ENCODE data around the gene CAPZB. TPM values are rescaled to one million over a fixed set of nuclear protein-coding genes. Genes with fewer than 3 reads are reported as not detected.

CAPZB gene
- total RNA-seq, 4 donors from 2014 or later = 58.2 to 109 (median 96.7) TPM

DNA sequence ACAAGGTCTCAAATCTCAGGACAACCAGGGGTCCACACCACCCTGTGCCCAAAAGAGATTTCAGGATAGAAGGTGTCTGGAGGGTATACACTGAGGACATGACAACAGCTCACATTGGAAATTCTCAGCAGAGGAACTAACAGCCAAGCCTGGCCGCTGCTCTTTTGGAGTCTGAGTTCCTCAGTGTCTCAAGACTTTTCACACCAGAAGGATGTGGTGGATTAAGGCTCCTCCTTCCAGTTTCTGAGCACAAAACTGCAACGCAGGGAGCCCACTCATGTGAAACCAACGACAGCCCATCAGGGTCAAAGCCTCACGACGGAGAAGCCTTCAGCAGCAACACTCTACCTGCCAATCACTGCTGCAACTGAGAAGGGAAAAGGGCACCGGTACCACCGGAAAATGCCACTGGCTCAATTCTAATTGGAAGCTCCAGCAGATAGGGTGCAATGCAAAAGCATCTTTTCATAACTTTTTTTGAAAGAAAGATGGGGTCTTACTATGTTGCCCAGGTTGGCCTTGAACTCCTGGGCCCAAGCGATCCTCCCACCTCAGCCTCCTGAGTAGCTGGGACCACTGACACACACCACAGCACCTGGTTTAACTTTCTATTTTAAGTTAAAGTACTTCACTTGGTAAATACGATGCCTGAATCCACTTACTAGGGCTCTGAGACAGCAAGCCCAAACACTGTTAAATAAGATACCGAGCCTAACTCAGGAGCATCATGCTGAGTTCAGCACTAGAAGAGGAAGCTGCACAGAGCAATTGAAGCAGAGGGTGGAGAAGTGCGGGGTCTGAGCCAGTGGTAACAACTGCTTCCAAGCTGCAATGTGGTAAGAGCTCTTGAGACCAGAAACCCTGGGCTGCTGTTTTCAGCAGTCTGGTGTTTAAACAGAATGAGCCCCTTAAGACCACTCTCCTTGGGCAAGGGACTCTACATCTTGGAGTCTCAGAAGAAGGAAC, 7.8 kb downstream of the CAPZB start:
- no peak for DNase-seq (ENCODE audit: low spot score in 2 of 2)
- TF ChIP-seq EP300 (IDR thresholded peaks at IDR 0.05) (no peak), POLR2A (IDR thresholded peaks at IDR 0.05) (no peak)
- TF ChIP-seq, protein P1, sequence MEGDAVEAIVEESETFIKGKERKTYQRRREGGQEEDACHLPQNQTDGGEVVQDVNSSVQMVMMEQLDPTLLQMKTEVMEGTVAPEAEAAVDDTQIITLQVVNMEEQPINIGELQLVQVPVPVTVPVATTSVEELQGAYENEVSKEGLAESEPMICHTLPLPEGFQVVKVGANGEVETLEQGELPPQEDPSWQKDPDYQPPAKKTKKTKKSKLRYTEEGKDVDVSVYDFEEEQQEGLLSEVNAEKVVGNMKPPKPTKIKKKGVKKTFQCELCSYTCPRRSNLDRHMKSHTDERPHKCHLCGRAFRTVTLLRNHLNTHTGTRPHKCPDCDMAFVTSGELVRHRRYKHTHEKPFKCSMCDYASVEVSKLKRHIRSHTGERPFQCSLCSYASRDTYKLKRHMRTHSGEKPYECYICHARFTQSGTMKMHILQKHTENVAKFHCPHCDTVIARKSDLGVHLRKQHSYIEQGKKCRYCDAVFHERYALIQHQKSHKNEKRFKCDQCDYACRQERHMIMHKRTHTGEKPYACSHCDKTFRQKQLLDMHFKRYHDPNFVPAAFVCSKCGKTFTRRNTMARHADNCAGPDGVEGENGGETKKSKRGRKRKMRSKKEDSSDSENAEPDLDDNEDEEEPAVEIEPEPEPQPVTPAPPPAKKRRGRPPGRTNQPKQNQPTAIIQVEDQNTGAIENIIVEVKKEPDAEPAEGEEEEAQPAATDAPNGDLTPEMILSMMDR (IDR thresholded peaks at IDR 0.05) = no peak
- peaks cover 0 to 86% (median 47%) of the 10 kb centered on the region in 4 donors for H3K4me1 ChIP-seq
- no peaks in the 10 kb centered on the region for H3K9me3 ChIP-seq
- H3K27me3 ChIP-seq = no peaks in the 10 kb centered on the region
- 74 to 76% methylated on average over 11 of the region's 11 CpGs for WGBS, 2 donors
- H3K4me3 ChIP-seq = no peak overlapping the region
- peak overlapping the region in 3 of 4 donors; percentile 22 to 69 (median 68) for H3K27ac ChIP-seq
- peaks cover 0 to 19% (median 0%) of the 10 kb centered on the region in 3 donors for H3K36me3 ChIP-seq

DNA sequence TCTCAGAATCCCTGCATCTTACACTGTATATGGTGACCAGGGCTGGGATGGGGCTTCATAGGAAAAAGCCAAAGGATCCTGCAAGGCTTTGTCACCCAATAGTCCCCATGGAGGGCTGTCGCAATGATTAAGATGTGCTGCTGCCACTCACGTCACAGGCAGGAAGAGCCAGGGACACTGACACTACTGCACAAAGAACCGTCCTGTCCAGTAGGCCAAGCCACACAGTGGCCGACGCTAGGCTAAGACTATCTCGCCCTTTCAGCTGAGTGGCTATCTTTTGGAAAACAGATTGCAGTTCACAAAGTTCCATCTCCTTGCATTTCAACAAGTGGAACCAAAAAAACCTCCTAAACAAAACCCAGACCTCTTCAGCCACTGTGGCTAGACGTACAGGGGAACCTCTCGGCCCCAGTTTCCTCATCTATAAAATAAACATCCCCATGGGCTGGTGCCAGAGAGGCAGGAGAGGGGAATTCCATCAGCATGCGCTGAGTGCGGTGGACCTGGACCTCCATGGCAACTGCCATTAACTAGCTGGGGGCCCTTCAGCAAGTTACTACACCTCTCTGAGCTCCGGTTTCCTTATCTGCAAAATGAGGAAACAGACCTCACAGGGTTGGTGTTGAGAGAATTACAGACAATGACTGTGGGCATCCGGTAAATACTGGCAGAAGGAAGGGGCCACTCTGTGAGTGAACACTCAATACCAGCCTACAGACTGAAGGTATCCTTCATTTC, 8.7 kb downstream of the CAPZB start:
- Histone ChIP-seq H3K36me3 (peaks cover 0 to 19% (median 0%) of the 10 kb centered on the region in 3 donors), H3K9me3 (no peaks in the 10 kb centered on the region), H3K4me1 (peaks cover 0 to 81% (median 38%) of the 10 kb centered on the region in 4 donors), H3K27me3 (no peaks in the 10 kb centered on the region), H3K4me3 (no peak overlapping the region), H3K27ac (peak overlapping the region in 3 of 4 donors; percentile 22 to 69 (median 68))
- DNase-seq (ENCODE audit: low spot score in 2 of 2) = no peak
- peak in 1 of 2 donors; percentile 43 for TF ChIP-seq EP300 (IDR thresholded peaks at IDR 0.05)
- TF ChIP-seq, protein P1 (IDR thresholded peaks at IDR 0.05) = no peak
- WGBS, 2 donors = 66 to 74% methylated on average over 11 to 12 of the region's 12 CpGs

GRCh38 chr1:19475296-19475695, 10.0 kb downstream of the CAPZB start:
- WGBS, 2 donors = 81 to 90% methylated on average over 11 of the region's 11 CpGs
- H3K36me3 ChIP-seq = peaks cover 0 to 11% (median 0%) of the 10 kb centered on the region in 3 donors
- H3K27me3 ChIP-seq = no peaks in the 10 kb centered on the region
- peak overlapping the region in 1 of 4 donors; percentile 22 for H3K27ac ChIP-seq
- H3K4me3 ChIP-seq = no peak overlapping the region
- TF ChIP-seq POLR2A (IDR thresholded peaks at IDR 0.05) (no peak), EP300 (IDR thresholded peaks at IDR 0.05) (no peak)
- TF ChIP-seq, protein P1 (IDR thresholded peaks at IDR 0.05) = no peak
- H3K9me3 ChIP-seq = no peaks in the 10 kb centered on the region
- DNase-seq (ENCODE audit: low spot score in 2 of 2) = no peak
- H3K4me1 ChIP-seq = peaks cover 0 to 76% (median 32%) of the 10 kb centered on the region in 4 donors

GRCh38 chr1:19472174-19472573, 13.2 kb downstream of the CAPZB start:
- H3K4me3 ChIP-seq = no peak overlapping the region
- DNase-seq (ENCODE audit: low spot score in 2 of 2) = no peak
- no peaks in the 10 kb centered on the region for H3K9me3 ChIP-seq
- TF ChIP-seq EP300 (IDR thresholded peaks at IDR 0.05) = no peak
- TF ChIP-seq POLR2A (IDR thresholded peaks at IDR 0.05) = no peak
- TF ChIP-seq, protein P1 (IDR thresholded peaks at IDR 0.05) = no peak
- peaks cover 0 to 9% (median 0%) of the 10 kb centered on the region in 3 donors for H3K36me3 ChIP-seq
- no peaks in the 10 kb centered on the region for H3K27me3 ChIP-seq
- H3K4me1 ChIP-seq = peaks cover 0 to 76% (median 43%) of the 10 kb centered on the region in 4 donors
- WGBS, 2 donors = 84 to 87% methylated on average over 5 of the region's 5 CpGs
- H3K27ac ChIP-seq = no peak overlapping the region
